Pancreas (tissue), 10 donors: ENCODE results near the gene KRT77. TPM values are rescaled to one million over a fixed set of nuclear protein-coding genes. Genes with fewer than 3 reads are reported as not detected.

ENCODE experiments used
- ATAC-seq, 4 donors: fragments of 200-7000 bp; cut with Tn5 transposase; one replicate each; pipeline versions ENCODE4 v1.8.0 to v1.9.1; 2020; ENCODE audit warnings: mild to moderate bottlenecking in 4 of 4, moderate library complexity in 4 of 4
- DNase-seq, 6 donors: peaks; one replicate each; pipeline ENCODE4 v3.0.0-alpha.2; 2020
- FAIRE-seq: peaks from 2 replicates; lab custom pipeline; 2012; peaks lifted over from hg19 to GRCh38; lab: Jason Lieb, UNC
- H3K27ac ChIP-seq, 4 donors: fragments of 200-600 bp; sonication (generic); 1 replicate in 3 of 4; 2 replicates in 1 of 4; pipeline versions ENCODE4 v1.5.0 to v1.8.0; 2020
- H3K27me3 ChIP-seq, 4 donors: fragments of 200-600 bp; one replicate each; pipeline ENCODE4 v1.8.0; 2021
- H3K36me3 ChIP-seq, 3 donors: fragments of 200-600 bp; sonication (generic) in 1 of 3; one replicate each; pipeline versions ENCODE4 v1.5.0 to v1.8.0; 2020 to 2021
- H3K4me1 ChIP-seq, 3 donors: fragments of 200-600 bp; one replicate each; pipeline ENCODE4 v1.8.0; 2021
- H3K4me3 ChIP-seq, 4 donors: fragments of 200-600 bp; sonication (generic) in 2 of 4; one replicate each; pipeline versions ENCODE4 v1.5.0 to v1.8.0; 2020 to 2021
- H3K9me3 ChIP-seq, 4 donors: fragments of 200-600 bp; one replicate each; pipeline ENCODE4 v1.8.0; 2021
- CTCF ChIP-seq, 4 donors: fragments of 200-600 bp; sonication (generic) in 3 of 4; IDR thresholded peaks; one replicate each; pipeline versions ENCODE4 v1.5.0 to v1.8.0; 2021; ENCODE audit warnings: antibody characterized with exemption in 4 of 4
- WGBS, 2 donors: extraction: QIAGEN DNeasy Blood & Tissue Kit; methylation state at CpG; one replicate each; pipeline ENCODE4 v1.1.7; 2013; 5-methylcytosine and 5-hydroxymethylcytosine counted together
- intact Hi-C, 3 donors: fragments of 100-400 bp; cut with DNase I; formaldehyde crosslinking; loops; one replicate each; pipeline versions ENCODE4 v1.11.1 to v1.14.2; 2022
- polyA plus RNA-seq, 2 donors: library from polyadenylated mRNA; stranded (reverse); fragments of 200-250 nt; gene quantifications; one replicate each; pipeline ENCODE4 v1.2.3, GENCODE V29; 2013
- total RNA-seq, 6 donors: library from RNA; stranded (reverse); fragmentation: NEBNext Ultra II Directional in 4 of 6; extraction: Animal tissue kit (Norgen Biotek cat#: 25700) in 4 of 6; gene quantifications; one replicate each; pipeline versions ENCODE4 v1.2.1 to v1.2.4, GENCODE V29; 2021 to 2023
- donor health status: healthy with polysubstance abuse.
- donor health status: DM: no; HTN: no; CAD: no; lungs with moderate emphysema.
- donor health status: DM: no; HTN: no; CAD: no.
- donor health status: control.
- donor health status: control.
- donor health status: Bipolar disorder and iron deficiency.
- donor health status: DM: yes; HTN: yes; CAD: no.
- donor health status: DM: no; HTN: no; CAD: no.
- donor health status: DM: no; HTN: no; CAD: no.
- donor health status: DM: yes; HTN: yes; CAD: no.

The KRT77 gene
- total and polyA plus RNA-seq, 8 donors, result 0.07 TPM; not detected in 7

DNA sequence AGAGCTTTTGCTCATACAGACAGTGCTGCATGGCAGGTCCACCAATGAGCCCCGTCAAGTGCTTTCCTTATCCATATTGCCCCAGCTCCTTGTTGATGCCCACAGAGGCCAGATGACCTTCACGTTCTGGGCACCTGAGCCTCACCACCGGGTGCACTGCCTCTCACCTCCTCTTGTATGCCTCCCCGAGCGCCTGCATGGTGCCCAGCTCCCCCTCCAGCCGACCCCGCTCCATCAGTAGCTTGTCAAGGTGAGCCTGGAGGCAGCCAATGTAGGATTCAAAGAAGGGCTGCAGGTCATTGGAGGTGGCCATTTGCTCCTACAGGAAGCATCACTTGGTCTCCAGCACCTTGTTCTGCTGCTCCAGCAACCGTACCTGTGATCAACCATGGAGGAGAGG lies 31.8 kb upstream of the KRT77 start:
- H3K36me3 ChIP-seq, result no peaks in the 10 kb centered on the region
- H3K27ac ChIP-seq, result no peak overlapping the region
- H3K4me1 ChIP-seq, result no peaks in the 10 kb centered on the region
- TF ChIP-seq CTCF (IDR thresholded peaks at IDR 0.05), result no peak
- 54 to 60% methylated on average over 8 of the region's 8 CpGs for WGBS, 2 donors
- no peaks in the 10 kb centered on the region for H3K27me3 ChIP-seq
- no peak for ATAC-seq
- no peak for DNase-seq
- no peaks in the 10 kb centered on the region for H3K9me3 ChIP-seq
- H3K4me3 ChIP-seq, result no peak overlapping the region
- intact Hi-C loops, result no loop called here
- no peak for FAIRE-seq

DNA sequence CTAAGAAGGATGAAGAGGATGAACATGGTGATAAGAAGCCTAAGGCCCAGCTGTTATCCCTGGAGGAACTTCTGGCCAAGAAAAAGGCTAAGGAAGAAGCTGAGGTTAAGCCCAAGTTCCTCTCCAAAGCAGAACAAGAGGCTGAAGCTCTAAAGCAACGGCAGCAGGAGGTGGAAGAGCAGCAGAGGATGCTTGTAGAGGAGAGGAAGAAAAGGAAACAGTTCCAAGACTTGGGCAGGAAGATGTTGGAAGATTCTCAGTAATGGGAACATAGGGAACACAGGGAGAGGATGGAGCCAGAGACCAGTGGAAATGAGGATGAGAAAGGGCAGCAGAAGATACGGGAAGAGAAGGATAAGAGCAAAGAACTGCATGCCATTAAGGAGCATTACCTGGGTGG lies 27.5 kb upstream of the KRT77 start:
- no peak overlapping the region for H3K27ac ChIP-seq
- H3K9me3 ChIP-seq, result no peaks in the 10 kb centered on the region
- H3K27me3 ChIP-seq, result no peaks in the 10 kb centered on the region
- intact Hi-C loops, result no loop called here
- ATAC-seq, result no peak
- DNase-seq, result no peak
- no peak overlapping the region for H3K4me3 ChIP-seq
- 30 to 51% methylated on average over 2 of the region's 2 CpGs for WGBS, 2 donors
- no peak for TF ChIP-seq CTCF (IDR thresholded peaks at IDR 0.05)
- FAIRE-seq, result no peak
- no peaks in the 10 kb centered on the region for H3K36me3 ChIP-seq
- no peaks in the 10 kb centered on the region for H3K4me1 ChIP-seq

DNA sequence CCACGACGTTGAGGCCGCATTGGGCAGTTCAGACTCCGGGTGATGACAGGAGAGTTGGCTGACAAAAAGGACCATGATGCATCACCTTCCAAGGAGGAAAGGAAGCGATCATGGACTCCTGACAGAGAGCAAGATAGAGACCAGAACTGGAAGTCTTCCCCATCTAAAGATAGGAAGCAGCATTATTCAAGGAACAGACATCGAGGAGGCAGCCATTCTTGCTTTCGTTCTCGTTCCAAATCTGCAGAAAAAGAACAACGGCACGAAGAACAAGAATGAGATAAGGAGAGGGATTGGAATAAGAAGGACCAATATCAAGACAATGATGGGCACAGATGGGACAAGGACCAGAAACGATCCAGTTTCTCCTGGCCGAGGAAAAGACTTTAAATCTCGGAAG lies 27.1 kb upstream of the KRT77 start:
- H3K4me3 ChIP-seq, result no peak overlapping the region
- no peak for DNase-seq
- H3K9me3 ChIP-seq, result no peaks in the 10 kb centered on the region
- H3K27ac ChIP-seq, result no peak overlapping the region
- no peaks in the 10 kb centered on the region for H3K36me3 ChIP-seq
- TF ChIP-seq CTCF (IDR thresholded peaks at IDR 0.05), result no peak
- 64 to 77% methylated on average over 13 of the region's 13 CpGs for WGBS, 2 donors
- ATAC-seq, result no peak
- no peaks in the 10 kb centered on the region for H3K27me3 ChIP-seq
- FAIRE-seq, result no peak
- no peaks in the 10 kb centered on the region for H3K4me1 ChIP-seq
- intact Hi-C loops, result no loop called here

- H3K4me1 ChIP-seq, result no peaks in the 10 kb centered on the region
- no peak for FAIRE-seq
- WGBS, 2 donors, result 64 to 68% methylated on average over 10 of the region's 10 CpGs
- no peak for DNase-seq
- intact Hi-C loops, result no loop called here
- H3K27me3 ChIP-seq, result no peaks in the 10 kb centered on the region
- no peak overlapping the region for H3K4me3 ChIP-seq
- no peak for ATAC-seq
- no peak overlapping the region for H3K27ac ChIP-seq
- H3K36me3 ChIP-seq, result no peaks in the 10 kb centered on the region
- H3K9me3 ChIP-seq, result no peaks in the 10 kb centered on the region
- TF ChIP-seq CTCF (IDR thresholded peaks at IDR 0.05), result no peak
These were observed 25.8 kb upstream of the KRT77 start for GRCh38 chr12:52729147-52729546.

DNA sequence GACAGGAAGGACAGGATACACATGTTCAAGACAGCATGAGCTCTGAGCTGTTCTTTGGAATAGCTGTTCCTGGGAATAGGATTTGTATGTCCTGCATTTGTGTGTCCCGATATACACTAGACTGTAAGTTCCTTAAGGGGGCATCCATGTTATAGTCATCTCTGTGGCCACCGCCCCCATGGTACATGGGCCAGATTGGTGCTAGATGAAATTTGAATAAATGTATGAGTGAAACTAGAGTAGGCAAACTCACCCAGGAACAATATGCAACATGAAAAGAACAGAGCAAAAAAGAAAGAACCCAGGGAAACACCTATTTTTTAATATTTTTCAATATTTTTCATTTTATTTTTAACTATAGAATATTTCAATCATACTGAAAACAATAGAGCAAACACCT lies 25.1 kb upstream of the KRT77 start:
- Histone ChIP-seq H3K4me3 (no peak overlapping the region), H3K9me3 (no peaks in the 10 kb centered on the region), H3K27ac (no peak overlapping the region), H3K4me1 (no peaks in the 10 kb centered on the region), H3K36me3 (no peaks in the 10 kb centered on the region), H3K27me3 (no peaks in the 10 kb centered on the region)
- ATAC-seq (no peak), FAIRE-seq (no peak), DNase-seq (no peak)
- no peak for TF ChIP-seq CTCF (IDR thresholded peaks at IDR 0.05)
- intact Hi-C loops, result no loop called here
- WGBS, 2 donors, result 71 to 81% methylated on average over 2 of the region's 2 CpGs
